Trophoblast cell (in vitro differentiated cells and primary cell): ENCODE results near the gene PTPRM.

Experiments used
- DNase-seq, 2 donors: peaks; one replicate each; pipeline ENCODE4 v3.0.0-alpha.2; 2016
- H2AFZ ChIP-seq: 2 replicates; pipeline ENCODE4 v1.6.1; 2013; ENCODE audit warnings: low read length, moderate library complexity, mild to moderate bottlenecking; ENCODE audit not compliant: insufficient read depth, poor library complexity
- H2AK5ac ChIP-seq: 2 replicates; pipeline ENCODE4 v1.6.1; 2013; ENCODE audit warnings: mild to moderate bottlenecking, low read length
- H2BK120ac ChIP-seq: 2 replicates; pipeline ENCODE4 v1.6.1; 2013; ENCODE audit warnings: low read length, mild to moderate bottlenecking, moderate library complexity; ENCODE audit not compliant: insufficient read depth, poor library complexity
- H2BK12ac ChIP-seq: 2 replicates; pipeline ENCODE4 v1.6.1; 2013; ENCODE audit warnings: mild to moderate bottlenecking, low read length, moderate library complexity
- H2BK5ac ChIP-seq: 2 replicates; pipeline ENCODE4 v1.6.1; 2013; ENCODE audit warnings: low read length, low read depth, moderate library complexity, mild to moderate bottlenecking; ENCODE audit not compliant: poor library complexity
- H3K14ac ChIP-seq: 2 replicates; pipeline ENCODE4 v1.6.1; 2013; ENCODE audit warnings: mild to moderate bottlenecking, low read length
- H3K18ac ChIP-seq: 2 replicates; pipeline ENCODE4 v1.6.1; 2013; ENCODE audit warnings: mild to moderate bottlenecking, low read length
- H3K23ac ChIP-seq: 2 replicates; pipeline ENCODE4 v1.6.1; 2013; ENCODE audit warnings: low read length
- H3K27ac ChIP-seq: 2 replicates; pipeline ENCODE4 v1.5.1; 2013; ENCODE audit warnings: low read depth, mild to moderate bottlenecking, inconsistent platforms, low read length, moderate library complexity
- H3K27me3 ChIP-seq: 2 replicates; pipeline ENCODE4 v1.6.1; 2013; ENCODE audit warnings: inconsistent platforms, mild to moderate bottlenecking, low read length, moderate library complexity; ENCODE audit not compliant: insufficient read depth
- H3K36me3 ChIP-seq, 2 experiments: 1 replicate in 1 of 2; 2 replicates in 1 of 2; pipeline ENCODE4 v1.6.1; 2013; ENCODE audit warnings: low read length in 2 of 2, mild to moderate bottlenecking in 2 of 2, moderate library complexity in 1 of 2; ENCODE audit not compliant: insufficient read depth in 2 of 2, control insufficient read depth in 1 of 2
- H3K4ac ChIP-seq: 2 replicates; pipeline ENCODE4 v1.6.1; 2013; ENCODE audit warnings: low read depth, mild to moderate bottlenecking, low read length, moderate library complexity
- H3K4me1 ChIP-seq, 2 experiments: 1 replicate in 1 of 2; 2 replicates in 1 of 2; pipeline ENCODE4 v1.6.1; 2013; ENCODE audit warnings: low read length in 2 of 2, mild to moderate bottlenecking in 2 of 2, moderate library complexity in 1 of 2; ENCODE audit not compliant: insufficient read depth in 2 of 2, control insufficient read depth in 1 of 2
- H3K4me2 ChIP-seq: 2 replicates; pipeline ENCODE4 v1.6.1; 2013; ENCODE audit warnings: inconsistent platforms, mild to moderate bottlenecking, low read length, moderate library complexity
- H3K4me3 ChIP-seq: 2 replicates; pipeline ENCODE4 v1.5.1; 2013; ENCODE audit warnings: mild to moderate bottlenecking, low read depth, low read length, inconsistent platforms
- H3K79me1 ChIP-seq: one replicate; pipeline ENCODE4 v1.6.1; 2013; ENCODE audit warnings: low read length
- H3K79me2 ChIP-seq: 2 replicates; pipeline ENCODE4 v1.6.1; 2013; ENCODE audit warnings: low read length, mild to moderate bottlenecking; ENCODE audit not compliant: control insufficient read depth, insufficient read depth, poor library complexity
- H3K9ac ChIP-seq: 2 replicates; pipeline ENCODE4 v1.6.1; 2013; ENCODE audit warnings: mild to moderate bottlenecking, low read length
- H3K9me3 ChIP-seq: 2 replicates; pipeline ENCODE4 v1.6.1; 2013; ENCODE audit warnings: low read depth, mild to moderate bottlenecking, control low read depth, inconsistent platforms, low read length; ENCODE audit not compliant: insufficient read depth
- H4K12ac ChIP-seq: 2 replicates; pipeline ENCODE4 v1.6.1; 2013; ENCODE audit warnings: low read depth, mild to moderate bottlenecking, low read length, moderate library complexity
- H4K8ac ChIP-seq: 2 replicates; pipeline ENCODE4 v1.6.1; 2013; ENCODE audit warnings: low read depth, mild to moderate bottlenecking, low read length, moderate library complexity
- H4K91ac ChIP-seq: one replicate; pipeline ENCODE4 v1.6.1; 2013; ENCODE audit warnings: low read depth, mild to moderate bottlenecking, low read length, moderate library complexity
- whole genome bisulfite sequencing: extraction: QIAGEN DNeasy Blood & Tissue Kit; methylation state at CpG from one replicate; pipeline ENCODE4 v1.1.7; 2013; ENCODE audit warnings: missing lambda C conversion rate; ENCODE audit not compliant: insufficient read length, insufficient coverage; ENCODE audit errors: extremely low coverage; 5-methylcytosine and 5-hydroxymethylcytosine counted together

Gene PTPRM

DNA sequence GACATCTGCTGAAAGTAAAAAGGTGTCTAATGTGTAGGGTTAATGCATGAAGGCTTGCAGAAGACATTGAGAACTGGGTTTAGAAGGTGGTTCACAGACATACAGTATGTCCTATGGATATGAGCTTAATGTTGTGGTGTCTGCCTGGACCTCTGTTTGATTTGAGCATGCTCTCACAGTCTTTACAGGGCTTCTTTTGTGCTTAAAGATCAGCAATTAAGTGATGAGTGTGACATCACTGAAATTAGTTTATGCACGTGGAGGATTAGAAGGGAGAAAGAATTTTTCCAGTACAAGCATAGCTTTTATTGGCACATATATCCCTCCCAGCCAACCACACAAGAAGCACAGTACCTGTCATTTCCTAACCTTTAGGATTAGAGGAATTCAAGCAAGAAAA lies 674.6 kb downstream of the PTPRM start:
- H2AK5ac ChIP-seq, result no peak overlapping the region
- H3K14ac ChIP-seq, result no peak overlapping the region
- no peak for DNase-seq
- H3K4ac ChIP-seq, result no peak overlapping the region
- H2BK120ac ChIP-seq, result no peak overlapping the region
- no peak overlapping the region for H3K23ac ChIP-seq
- no peak overlapping the region for H2BK5ac ChIP-seq
- H4K8ac ChIP-seq, result no peak overlapping the region
- no peaks in the 10 kb centered on the region for H3K27me3 ChIP-seq
- no peaks in the 10 kb centered on the region for H3K4me1 ChIP-seq
- no CpG with 5 or more reads among the region's 1 CpG for WGBS
- H3K4me3 ChIP-seq, result no peak overlapping the region
- H4K91ac ChIP-seq, result no peak overlapping the region
- no peak overlapping the region for H3K4me2 ChIP-seq
- H4K12ac ChIP-seq, result no peak overlapping the region
- H3K9me3 ChIP-seq, result no peaks in the 10 kb centered on the region
- no peak overlapping the region for H2BK12ac ChIP-seq
- no peak overlapping the region for H3K27ac ChIP-seq
- H2AFZ ChIP-seq, result no peak overlapping the region
- peaks cover 0 to 4% of the 10 kb centered on the region in 2 experiments for H3K36me3 ChIP-seq
- H3K79me2 ChIP-seq, result peaks cover 2% of the 10 kb centered on the region
- H3K18ac ChIP-seq, result no peak overlapping the region
- H3K9ac ChIP-seq, result no peak overlapping the region
- no peaks in the 10 kb centered on the region for H3K79me1 ChIP-seq

DNA sequence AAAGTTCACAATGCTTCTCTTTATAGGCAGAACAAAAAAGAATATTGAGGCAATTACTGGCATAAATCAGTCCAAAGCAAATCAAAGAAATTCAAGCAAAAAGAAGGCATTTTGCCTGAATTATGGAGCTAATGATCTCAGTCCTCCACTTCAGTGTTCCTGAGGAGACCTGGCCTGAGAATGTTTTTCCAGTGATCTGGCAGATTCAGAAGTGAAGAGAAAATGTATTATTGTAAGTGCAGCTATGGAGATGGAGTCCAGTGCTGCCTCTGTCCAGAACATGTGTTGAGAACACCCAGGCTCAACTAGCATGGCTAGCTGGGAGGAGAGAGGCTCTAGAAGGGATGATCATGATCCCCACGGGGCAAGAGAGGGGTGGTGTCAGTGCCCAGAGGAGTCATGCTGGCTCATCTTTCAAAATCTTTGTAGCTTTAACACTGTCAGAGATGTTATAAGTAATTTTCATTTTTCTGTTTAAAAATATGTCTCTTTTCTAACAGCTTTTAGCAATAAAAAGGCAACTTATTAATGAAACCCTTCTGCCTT lies 675.1 kb downstream of the PTPRM start:
- Histone ChIP-seq H4K91ac (no peak overlapping the region), H3K9me3 (no peaks in the 10 kb centered on the region), H3K4ac (no peak overlapping the region), H3K9ac (no peak overlapping the region), H3K18ac (no peak overlapping the region), H2AFZ (no peak overlapping the region), H4K12ac (no peak overlapping the region), H3K27me3 (no peaks in the 10 kb centered on the region), H2AK5ac (no peak overlapping the region), H3K14ac (no peak overlapping the region), H2BK12ac (no peak overlapping the region), H3K79me1 (no peaks in the 10 kb centered on the region), H3K36me3 (peaks cover 0 to 4% of the 10 kb centered on the region in 2 experiments), H3K4me1 (no peaks in the 10 kb centered on the region), H2BK120ac (no peak overlapping the region), H3K79me2 (peaks cover 2% of the 10 kb centered on the region), H4K8ac (no peak overlapping the region), H2BK5ac (no peak overlapping the region), H3K23ac (no peak overlapping the region), H3K27ac (no peak overlapping the region), H3K4me2 (no peak overlapping the region), H3K4me3 (no peak overlapping the region)
- no peak for DNase-seq
- WGBS, result no CpG with 5 or more reads among the region's 1 CpG

DNA sequence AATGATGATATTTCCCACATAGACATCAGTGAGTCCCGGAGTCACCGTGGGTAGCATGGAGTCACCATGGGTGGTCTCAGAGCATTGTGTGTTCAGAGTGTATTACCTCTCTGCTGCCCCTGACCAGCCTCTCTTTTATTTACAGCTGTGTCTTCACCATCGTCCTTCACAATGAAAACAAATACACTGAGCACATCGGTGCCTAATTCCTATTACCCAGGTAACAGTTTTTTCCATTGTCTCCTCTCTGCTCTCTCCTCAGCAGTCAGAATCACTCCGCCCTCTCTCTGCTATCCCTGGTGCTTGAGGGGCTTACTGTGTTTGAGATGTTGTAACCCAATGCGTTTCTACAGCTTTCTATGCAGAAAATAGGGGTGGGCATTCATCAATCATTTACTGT lies 680.6 kb downstream of the PTPRM start:
- no peaks in the 10 kb centered on the region for H3K79me2 ChIP-seq
- H3K23ac ChIP-seq, result no peak overlapping the region
- H3K27me3 ChIP-seq, result no peaks in the 10 kb centered on the region
- H3K79me1 ChIP-seq, result no peaks in the 10 kb centered on the region
- no peak overlapping the region for H3K14ac ChIP-seq
- no peak overlapping the region for H3K4me3 ChIP-seq
- DNase-seq, result no peak
- no peak overlapping the region for H2AFZ ChIP-seq
- H4K8ac ChIP-seq, result no peak overlapping the region
- H4K91ac ChIP-seq, result no peak overlapping the region
- no peak overlapping the region for H3K18ac ChIP-seq
- no peak overlapping the region for H2BK12ac ChIP-seq
- no peak overlapping the region for H2BK5ac ChIP-seq
- no peak overlapping the region for H2AK5ac ChIP-seq
- H2BK120ac ChIP-seq, result no peak overlapping the region
- H4K12ac ChIP-seq, result no peak overlapping the region
- no peaks in the 10 kb centered on the region for H3K9me3 ChIP-seq
- H3K4me2 ChIP-seq, result no peak overlapping the region
- WGBS, result no CpG with 5 or more reads among the region's 6 CpGs
- no peak overlapping the region for H3K27ac ChIP-seq
- H3K36me3 ChIP-seq, result peaks cover 0 to 2% of the 10 kb centered on the region in 2 experiments
- no peak overlapping the region for H3K9ac ChIP-seq
- no peaks in the 10 kb centered on the region for H3K4me1 ChIP-seq
- H3K4ac ChIP-seq, result no peak overlapping the region

DNA sequence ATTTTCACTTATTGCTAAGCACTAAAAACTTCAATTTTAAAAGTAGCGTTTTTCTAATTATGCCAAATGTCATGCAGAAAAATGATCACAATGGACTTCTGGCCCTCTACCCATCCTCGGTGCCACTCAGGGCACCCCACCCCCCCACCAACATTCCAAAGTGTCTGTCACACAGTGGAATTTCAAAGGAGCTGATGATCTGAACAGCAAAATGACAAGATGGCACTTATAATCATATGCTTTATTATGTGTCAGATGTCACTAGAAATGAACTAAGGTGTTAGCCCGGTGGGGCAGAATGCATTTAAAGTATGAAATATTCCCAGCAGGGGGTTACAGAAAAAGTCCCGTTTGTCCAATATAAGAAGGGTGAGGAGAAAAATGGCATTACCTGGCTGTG lies 681.5 kb downstream of the PTPRM start:
- Histone ChIP-seq H3K4me3 (no peak overlapping the region), H3K36me3 (peaks cover 0 to 2% of the 10 kb centered on the region in 2 experiments), H3K18ac (no peak overlapping the region), H3K9me3 (no peaks in the 10 kb centered on the region), H2AK5ac (no peak overlapping the region), H3K4me2 (no peak overlapping the region), H3K9ac (no peak overlapping the region), H3K27ac (no peak overlapping the region), H4K91ac (no peak overlapping the region), H3K23ac (no peak overlapping the region), H2BK5ac (no peak overlapping the region), H2BK120ac (no peak overlapping the region), H3K14ac (no peak overlapping the region), H4K8ac (no peak overlapping the region), H2AFZ (no peak overlapping the region), H3K27me3 (no peaks in the 10 kb centered on the region), H3K4ac (no peak overlapping the region), H3K79me2 (no peaks in the 10 kb centered on the region), H2BK12ac (no peak overlapping the region), H3K4me1 (peaks cover 3 to 5% of the 10 kb centered on the region in 2 experiments), H4K12ac (no peak overlapping the region), H3K79me1 (no peaks in the 10 kb centered on the region)
- no peak for DNase-seq
- WGBS, result no CpG with 5 or more reads among the region's 4 CpGs
